Urothelium cell line (cell line): Measurements from ENCODE around the gene GNL2.
A peak's percentile ranks its signal among the peaks of the same experiment; 100 is the strongest.
"Not testable (repeated sequence)": the region's sequence is repeated elsewhere in the genome, so short reads cannot be mapped to it uniquely, and the experiment has no call there.

Source experiments
- DNase-seq: peaks from one replicate; pipeline ENCODE4 v3.0.0; 2011; ENCODE audit warnings: low spot score, mixed read lengths
- FAIRE-seq: peaks from 2 replicates; lab custom pipeline; 2011; peaks lifted over from hg19 to GRCh38; lab: Jason Lieb, UNC

Gene GNL2

GRCh38 chr1:37560401-37561132 is 35.2 kb downstream of the GNL2 start:
- no peak for FAIRE-seq
- no peak for DNase-seq

- not testable (repeated sequence) for FAIRE-seq, DNase-seq
Measured at GRCh38 chr1:37559957-37560379, 35.8 kb downstream of the GNL2 start.

GRCh38 chr1:37559080-37559479 is 36.7 kb downstream of the GNL2 start:
- DNase-seq (no peak), FAIRE-seq (no peak)

GRCh38 chr1:37558411-37558810 is 37.3 kb downstream of the GNL2 start:
- FAIRE-seq: no peak
- DNase-seq: no peak

- no peak for DNase-seq
- no peak for FAIRE-seq
Measured at GRCh38 chr1:37557402-37557801, 38.3 kb downstream of the GNL2 start.

- DNase-seq: peak; percentile 55
- FAIRE-seq: no peak
Measured at GRCh38 chr1:37556712-37557196, 39.0 kb downstream of the GNL2 start, which contains the start of gene DNALI1. Gene DNALI1, plus strand, starts transcription at chr1:37556940. Its CDS starts 55 bp downstream, at chr1:37556995.

- FAIRE-seq (peak; percentile 81), DNase-seq (peak; percentile 95)
Measured at GRCh38 chr1:37553927-37554808, 41.6 kb downstream of the GNL2 start, which contains the start of gene SNIP1. Gene SNIP1, minus strand, starts transcription at chr1:37554293. Its CDS starts 64 bp downstream, at chr1:37554229.

GRCh38 chr1:37553598-37553926 is 42.2 kb downstream of the GNL2 start:
- DNase-seq (no peak), FAIRE-seq (no peak)

- FAIRE-seq (no peak), DNase-seq (no peak)
Measured at GRCh38 chr1:37549341-37549740, 46.4 kb downstream of the GNL2 start.

GRCh38 chr1:37545019-37545418 is 50.7 kb downstream of the GNL2 start:
- FAIRE-seq (no peak), DNase-seq (no peak)

GRCh38 chr1:37544530-37544929 is 51.2 kb downstream of the GNL2 start:
- DNase-seq (no peak), FAIRE-seq (no peak)

GRCh38 chr1:37540036-37540785 is 55.5 kb downstream of the GNL2 start:
- no peak for DNase-seq
- no peak for FAIRE-seq

GRCh38 chr1:37539154-37539553 is 56.6 kb downstream of the GNL2 start:
- FAIRE-seq, DNase-seq: not testable (repeated sequence)

GRCh38 chr1:37537378-37537777 is 58.4 kb downstream of the GNL2 start:
- no peak for DNase-seq
- no peak for FAIRE-seq

GRCh38 chr1:37533317-37534093 is 62.2 kb downstream of the GNL2 start:
- FAIRE-seq (no peak), DNase-seq (no peak)

GRCh38 chr1:37532418-37533156 is 63.1 kb downstream of the GNL2 start:
- not testable (repeated sequence) for FAIRE-seq

GRCh38 chr1:37529888-37530287 is 65.8 kb downstream of the GNL2 start:
- DNase-seq, FAIRE-seq: not testable (repeated sequence)

More at GRCh38 chr1:37532418-37533156, 63.1 kb downstream of the GNL2 start:
- DNase-seq: not testable (repeated sequence)

- no peak for DNase-seq
- no peak for FAIRE-seq
Measured at GRCh38 chr1:37519613-37520012, 76.1 kb downstream of the GNL2 start.

GRCh38 chr1:37518929-37519328 is 76.8 kb downstream of the GNL2 start:
- not testable (repeated sequence) for FAIRE-seq, DNase-seq
